Measurements from ENCODE around the gene GRM3. TPM values are rescaled to one million over a fixed set of nuclear protein-coding genes. Genes with fewer than 3 reads are reported as not detected.

The GRM3 gene
- total and polyA plus RNA-seq, 2 of the 4 experiments (the other 2 are of a cell fraction): not detected

GRCh38 chr7:86884152-86884551, 240.4 kb downstream of the GRM3 start:
- H3K79me1 ChIP-seq (ENCODE audit: low read depth in 1 of 2, low read length in 2 of 2): no peaks in the 10 kb centered on the region
- no peak overlapping the region for H2AFZ ChIP-seq (replicated peaks; ENCODE audit: low read length, poor library complexity)
- no peak overlapping the region for H3K9ac ChIP-seq (ENCODE audit: low read depth, low read length)
- no peaks in the 10 kb centered on the region for H3K36me3 ChIP-seq (ENCODE audit: control insufficient read depth, insufficient read depth, low read length)
- H3K4me2 ChIP-seq (ENCODE audit: low read depth, low read length): no peak overlapping the region
- in situ Hi-C loops (cut with MboI; ENCODE audit: low sequenced_read_pairs): no loop called here
- no peaks in the 10 kb centered on the region for H4K20me1 ChIP-seq (ENCODE audit: insufficient read depth, low read length)
- intact Hi-C loops (cut with micrococcal nuclease): no loop called here
- H3K18ac ChIP-seq (ENCODE audit: low read depth, low read length): no peak overlapping the region
- 0 out of 2 replicates have a peak, but pooled peaks cover 2% of the 10 kb centered on the region for H3K9me3 ChIP-seq (ENCODE audit: control insufficient read depth, insufficient read depth, low read length)
- H2AK5ac ChIP-seq (ENCODE audit: low read depth, low read length): no peak overlapping the region
- no peak overlapping the region for H2AK9ac ChIP-seq (replicated peaks; ENCODE audit: low read depth, low read length, poor library complexity)
- ATAC-seq (ENCODE audit: low read depth) (no peak), DNase-seq (no peak)
- ChIA-PET CTCF (no interaction called here), POLR2A (ENCODE audit: unreplicated experiment) (no interaction called here)
- dilution Hi-C loops (cut with HindIII; ENCODE audit: low sequenced_read_pairs, unreplicated experiment): no loop called here
- no peak overlapping the region for H2BK5ac ChIP-seq (ENCODE audit: low read depth, low read length, poor library complexity, severe bottlenecking)
- no peak overlapping the region for H3K4me3 ChIP-seq (ENCODE audit: insufficient read depth, low read depth, low read length)
- no peak overlapping the region for H3K27ac ChIP-seq (ENCODE audit: insufficient read depth, low read length)
- no peak overlapping the region for H3K4ac ChIP-seq (ENCODE audit: low read depth, low read length)
- no TSS peak for BruUV-seq (replicated peaks)
- no peaks in the 10 kb centered on the region for H3K27me3 ChIP-seq (ENCODE audit: control insufficient read depth, insufficient read depth, low read length)
- H4K91ac ChIP-seq (ENCODE audit: insufficient read depth, low read depth, low read length): no peak overlapping the region
- no peaks in the 10 kb centered on the region for H3K4me1 ChIP-seq (ENCODE audit: control insufficient read depth, insufficient read depth, low read length)
- H3K9me1 ChIP-seq (ENCODE audit: insufficient read depth, low read length): no peaks in the 10 kb centered on the region
- TF ChIP-seq NFE2L2 (IDR thresholded peaks at IDR 0.05; ENCODE audit: low read depth, low read length): no peak
- no peak for TF ChIP-seq BHLHE40 (IDR thresholded peaks at IDR 0.05; ENCODE audit: low read depth, low read length)
- TF ChIP-seq CHD1 (IDR thresholded peaks at IDR 0.05; ENCODE audit: low read depth, low read length): no peak
- no peak for TF ChIP-seq SMC3 (IDR thresholded peaks at IDR 0.05; ENCODE audit: low read depth, low read length)
- no peak for TF ChIP-seq CTCF (conservative IDR thresholded peaks at IDR 0.05; ENCODE audit: low read depth, low read length)
- no peak for TF ChIP-seq RAD21 (IDR thresholded peaks at IDR 0.05; ENCODE audit: low read length)
- TF ChIP-seq MXI1 (IDR thresholded peaks at IDR 0.05; ENCODE audit: borderline replicate concordance, low read depth, low read length): no peak
- TF ChIP-seq MAFK (IDR thresholded peaks at IDR 0.05; ENCODE audit: low read depth, low read length): no peak
- no peak for TF ChIP-seq MAZ (IDR thresholded peaks at IDR 0.05; ENCODE audit: borderline replicate concordance, low read depth, low read length)
- no peak for TF ChIP-seq RFX5 (IDR thresholded peaks at IDR 0.05; ENCODE audit: low read depth, low read length)
- TF ChIP-seq USF2 (IDR thresholded peaks at IDR 0.05; ENCODE audit: low read depth, low read length): no peak
- no peak for TF ChIP-seq CEBPB (IDR thresholded peaks at IDR 0.05; ENCODE audit: low read depth, low read length)
- no peak for TF ChIP-seq ELK1 (IDR thresholded peaks at IDR 0.05; ENCODE audit: borderline replicate concordance, low read depth, low read length)
- TF ChIP-seq POLR2A (IDR thresholded peaks at IDR 0.05; ENCODE audit: low read depth, low read length): no peak
- no peak for TF ChIP-seq FOS (IDR thresholded peaks at IDR 0.05; ENCODE audit: low read depth, low read length)
- TF ChIP-seq RCOR1 (IDR thresholded peaks at IDR 0.05; ENCODE audit: insufficient replicate concordance, low read length): no peak
- H2BK20ac ChIP-seq (ENCODE audit: low read depth, low read length): no peak overlapping the region
- no peak overlapping the region for H3K14ac ChIP-seq (replicated peaks; ENCODE audit: low read depth, low read length)
- no peak overlapping the region for H3K56ac ChIP-seq (ENCODE audit: extremely low read depth, insufficient read depth, low read length)
- H3K23ac ChIP-seq (ENCODE audit: low read depth, low read length): no peak overlapping the region
- H2BK120ac ChIP-seq (ENCODE audit: low read depth, low read length): no peak overlapping the region
- H4K5ac ChIP-seq (ENCODE audit: low read depth, low read length): no peak overlapping the region
- no peak overlapping the region for H2BK15ac ChIP-seq (ENCODE audit: low read depth, low read length)
- WGBS, 2 experiments (ENCODE audit: extremely low coverage in 2 of 2, insufficient read length in 1 of 2): no CpG with 5 or more reads among the region's 2 CpGs
- H4K8ac ChIP-seq (ENCODE audit: low read depth in 2 of 2, low read length in 2 of 2): no peak overlapping the region
